ENCODE data around the gene KSR2. TPM values are rescaled to one million over a fixed set of nuclear protein-coding genes. Genes with fewer than 3 reads are reported as not detected.
"Not testable (repeated sequence)": the region's sequence is repeated elsewhere in the genome, so short reads cannot be mapped to it uniquely, and the experiment has no call there.

KSR2 gene
- total RNA-seq, 1 donor from 2014 or later: 0.30 TPM

DNA sequence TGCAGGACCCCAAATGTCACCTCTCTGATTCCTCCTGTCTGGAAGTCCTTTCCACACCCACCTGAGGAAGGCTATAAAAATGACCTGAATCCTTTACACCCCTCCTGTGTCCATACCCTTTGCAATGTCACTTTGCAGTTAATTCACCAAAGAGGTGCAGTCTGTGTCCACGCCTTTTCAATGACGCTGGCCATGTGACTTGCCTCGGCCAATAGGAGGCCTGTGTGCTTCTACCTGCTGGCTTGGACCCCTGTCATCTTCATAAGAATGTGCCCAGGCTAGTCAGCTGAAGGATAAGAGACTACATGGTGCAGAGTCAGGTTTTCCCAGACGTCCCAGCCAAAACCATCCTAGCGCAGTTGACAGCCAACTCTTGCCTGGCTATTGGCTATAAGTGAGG is 101.4 kb downstream of the KSR2 start:
- no peaks in the 10 kb centered on the region for H3K36me3 Mint-ChIP-seq

GRCh38 chr12:117865505-117865904 is 103.3 kb downstream of the KSR2 start:
- H3K4me3 ChIP-seq: no peak overlapping the region
- Mint-ChIP-seq H3K4me3 (no peak overlapping the region), H3K27me3 (ENCODE audit: insufficient read depth, low read depth) (no peaks in the 10 kb centered on the region), H3K4me1 (peaks cover 7% of the 10 kb centered on the region), H3K36me3 (no peaks in the 10 kb centered on the region), H3K27ac (no peak overlapping the region), H3K9me3 (peaks cover 2% of the 10 kb centered on the region)
- no peaks in the 10 kb centered on the region for H4K20me1 ChIP-seq (ENCODE audit: low read depth)
- no peaks in the 10 kb centered on the region for H3K9me3 ChIP-seq (ENCODE audit: low read depth)
- H3K9ac ChIP-seq: no peak overlapping the region
- no peaks in the 10 kb centered on the region for H3K4me1 ChIP-seq
- H3K27ac ChIP-seq: no peak overlapping the region
- no peaks in the 10 kb centered on the region for H3K27me3 ChIP-seq
- no peaks in the 10 kb centered on the region for H3K36me3 ChIP-seq
- TF ChIP-seq EZH2phosphoT487 (IDR thresholded peaks at IDR 0.05) (no peak), EZH2 (IDR thresholded peaks at IDR 0.05) (no peak), CTCF (IDR thresholded peaks at IDR 0.05) (no peak)
- no peak overlapping the region for H2AFZ ChIP-seq (replicated peaks)
- no peaks in the 10 kb centered on the region for H3F3A ChIP-seq (ENCODE audit: low read depth)
- H3K4me2 ChIP-seq: no peak overlapping the region
- no peaks in the 10 kb centered on the region for H3K79me2 ChIP-seq (ENCODE audit: low read depth)
- no peak for DNase-seq (ENCODE audit: low spot score)

More for the DNA sequence above, 101.4 kb downstream of the KSR2 start:
- Mint-ChIP-seq H3K4me1 (peaks cover 7% of the 10 kb centered on the region), H3K27ac (no peak overlapping the region), H3K9me3 (peaks cover 2% of the 10 kb centered on the region), H3K27me3 (ENCODE audit: insufficient read depth, low read depth) (no peaks in the 10 kb centered on the region), H3K4me3 (no peak overlapping the region)
- Histone ChIP-seq H3K4me2 (no peak overlapping the region), H3K9ac (no peak overlapping the region), H3K36me3 (no peaks in the 10 kb centered on the region), H3K9me3 (ENCODE audit: low read depth) (no peaks in the 10 kb centered on the region), H3K4me3 (no peak overlapping the region), H3F3A (ENCODE audit: low read depth) (no peaks in the 10 kb centered on the region), H3K27ac (no peak overlapping the region), H3K27me3 (no peaks in the 10 kb centered on the region), H3K79me2 (ENCODE audit: low read depth) (no peaks in the 10 kb centered on the region), H3K4me1 (no peaks in the 10 kb centered on the region), H2AFZ (replicated peaks) (no peak overlapping the region), H4K20me1 (ENCODE audit: low read depth) (no peaks in the 10 kb centered on the region)
- DNase-seq (ENCODE audit: low spot score): no peak
- no peak for TF ChIP-seq EZH2 (IDR thresholded peaks at IDR 0.05)

GRCh38 chr12:117863002-117863709 is 105.6 kb downstream of the KSR2 start:
- H3F3A ChIP-seq (ENCODE audit: low read depth): no peaks in the 10 kb centered on the region
- H3K36me3 ChIP-seq: no peaks in the 10 kb centered on the region
- H3K4me2 ChIP-seq: no peak overlapping the region
- no peaks in the 10 kb centered on the region for H3K79me2 ChIP-seq (ENCODE audit: low read depth)
- H3K27me3 ChIP-seq: no peaks in the 10 kb centered on the region
- no peak overlapping the region for H3K9ac ChIP-seq
- peaks cover 2% of the 10 kb centered on the region for H3K9me3 Mint-ChIP-seq
- peaks cover 3% of the 10 kb centered on the region for H3K27me3 Mint-ChIP-seq (ENCODE audit: insufficient read depth, low read depth)
- H3K27ac Mint-ChIP-seq: no peak overlapping the region
- no peaks in the 10 kb centered on the region for H3K36me3 Mint-ChIP-seq
- H3K27ac ChIP-seq: no peak overlapping the region
- no peaks in the 10 kb centered on the region for H3K9me3 ChIP-seq (ENCODE audit: low read depth)
- no peak for TF ChIP-seq CTCF (IDR thresholded peaks at IDR 0.05)
- no peak for TF ChIP-seq EZH2phosphoT487 (IDR thresholded peaks at IDR 0.05)
- TF ChIP-seq EZH2 (IDR thresholded peaks at IDR 0.05): no peak
- H3K4me1 ChIP-seq: no peaks in the 10 kb centered on the region
- no peaks in the 10 kb centered on the region for H3K4me1 Mint-ChIP-seq
- no peak overlapping the region for H3K4me3 ChIP-seq
- H2AFZ ChIP-seq (replicated peaks): no peak overlapping the region
- no peaks in the 10 kb centered on the region for H4K20me1 ChIP-seq (ENCODE audit: low read depth)
- H3K4me3 Mint-ChIP-seq: peak overlapping the region; percentile 57
- no peak for DNase-seq (ENCODE audit: low spot score)

- Mint-ChIP-seq H3K27ac (no peak overlapping the region), H3K36me3 (no peaks in the 10 kb centered on the region)
Measured at GRCh38 chr12:117861691-117862090, 107.1 kb downstream of the KSR2 start.

GRCh38 chr12:117860787-117861290 is 108.0 kb downstream of the KSR2 start:
- not testable (repeated sequence) for H3K27me3 Mint-ChIP-seq (ENCODE audit: insufficient read depth, low read depth); H3K27me3 ChIP-seq; H3K9me3 ChIP-seq (ENCODE audit: low read depth); H3K36me3 ChIP-seq; H3F3A ChIP-seq (ENCODE audit: low read depth); H3K27ac ChIP-seq; H3K4me3 Mint-ChIP-seq; H2AFZ ChIP-seq (replicated peaks); H4K20me1 ChIP-seq (ENCODE audit: low read depth); H3K36me3 Mint-ChIP-seq; H3K4me2 ChIP-seq; H3K79me2 ChIP-seq (ENCODE audit: low read depth); H3K4me1 Mint-ChIP-seq; H3K27ac Mint-ChIP-seq; DNase-seq (ENCODE audit: low spot score); H3K4me1 ChIP-seq; H3K9me3 Mint-ChIP-seq; H3K9ac ChIP-seq; H3K4me3 ChIP-seq

More at GRCh38 chr12:117861691-117862090, 107.1 kb downstream of the KSR2 start:
- Histone ChIP-seq H3K9me3 (ENCODE audit: low read depth) (no peaks in the 10 kb centered on the region), H3K4me1 (no peaks in the 10 kb centered on the region), H3F3A (ENCODE audit: low read depth) (no peaks in the 10 kb centered on the region), H3K4me3 (no peak overlapping the region), H3K27ac (no peak overlapping the region), H2AFZ (replicated peaks) (no peak overlapping the region), H3K27me3 (no peaks in the 10 kb centered on the region), H3K4me2 (no peak overlapping the region), H3K36me3 (no peaks in the 10 kb centered on the region), H3K9ac (no peak overlapping the region), H4K20me1 (ENCODE audit: low read depth) (no peaks in the 10 kb centered on the region), H3K79me2 (ENCODE audit: low read depth) (no peaks in the 10 kb centered on the region)
- no peak for DNase-seq (ENCODE audit: low spot score)
- TF ChIP-seq EZH2 (IDR thresholded peaks at IDR 0.05): no peak
- TF ChIP-seq EZH2phosphoT487 (IDR thresholded peaks at IDR 0.05): no peak
- no peak for TF ChIP-seq CTCF (IDR thresholded peaks at IDR 0.05)
- no peak overlapping the region for H3K4me3 Mint-ChIP-seq
- H3K9me3 Mint-ChIP-seq: peaks cover 2% of the 10 kb centered on the region
- H3K27me3 Mint-ChIP-seq (ENCODE audit: insufficient read depth, low read depth): peaks cover 3% of the 10 kb centered on the region
- H3K4me1 Mint-ChIP-seq: no peaks in the 10 kb centered on the region
